Measurements from ENCODE around the gene COPE. TPM values are rescaled to one million over a fixed set of nuclear protein-coding genes. Genes with fewer than 3 reads are reported as not detected.

The COPE gene
- total RNA-seq, 1 donor from 2014 or later: 145 TPM

DNA sequence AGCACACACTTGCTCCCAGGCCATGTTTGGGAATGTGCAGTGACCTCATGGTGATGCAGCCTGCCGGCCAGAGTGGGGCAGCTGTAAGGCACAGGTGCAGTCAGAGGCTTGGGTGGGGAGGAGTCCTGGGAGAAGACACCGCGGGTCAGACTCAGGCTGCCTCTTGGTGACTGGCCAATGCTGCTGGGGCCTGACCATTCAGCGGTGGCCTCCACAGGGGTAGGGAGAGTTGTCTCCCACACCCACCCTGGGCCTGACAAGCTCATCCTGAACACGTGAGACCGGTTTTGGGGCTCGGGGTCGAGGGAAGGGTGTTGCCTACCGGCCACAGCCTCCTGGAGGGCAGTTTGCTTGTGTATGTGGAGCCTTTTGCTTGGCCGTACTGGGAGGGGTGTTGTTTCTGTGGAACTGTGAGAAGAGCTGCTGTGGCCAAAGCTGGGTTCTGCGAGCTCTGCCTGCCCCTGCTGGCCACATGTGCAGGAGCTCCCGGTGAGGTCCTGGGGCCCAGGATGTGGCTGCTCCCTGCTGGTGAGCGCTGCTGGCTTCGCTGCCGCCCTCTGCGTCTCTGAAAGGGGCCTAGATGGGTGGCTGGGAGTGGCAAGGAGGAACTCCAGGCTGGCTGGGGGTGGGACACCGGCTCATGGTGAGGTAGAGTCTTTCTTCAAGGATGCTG is 65.3 kb downstream of the COPE start:
- DNase-seq (ENCODE audit: low read depth in 2 of 2): no peak

DNA sequence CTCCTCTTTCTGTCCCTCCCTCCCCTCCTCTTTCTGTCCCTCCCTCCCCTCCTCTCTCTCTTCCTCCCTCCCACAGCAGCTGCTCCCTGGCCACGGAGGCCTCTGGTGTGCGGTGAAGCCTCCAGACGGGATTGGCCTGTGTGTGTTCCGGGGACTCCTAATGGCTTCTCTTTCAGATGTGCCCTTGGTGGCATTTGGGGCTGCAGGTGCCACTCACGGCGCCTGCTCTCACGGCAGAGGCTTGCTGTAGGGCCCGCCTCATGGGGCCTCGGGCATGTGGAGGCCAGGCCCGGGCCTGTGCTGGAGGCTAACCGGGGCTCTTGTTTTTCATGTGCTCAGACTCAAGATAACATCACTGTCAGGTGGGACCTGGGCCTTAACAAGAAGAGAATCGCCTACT is 66.5 kb downstream of the COPE start:
- DNase-seq (ENCODE audit: low read depth in 2 of 2): no peak

- no peak for DNase-seq (ENCODE audit: low read depth in 2 of 2)
These were observed 67.4 kb downstream of the COPE start for GRCh38 chr19:18851673-18852325.

- peak in 1 of 2 donors; percentile 48 for DNase-seq (ENCODE audit: low read depth in 2 of 2)
These were observed 68.5 kb downstream of the COPE start for GRCh38 chr19:18850471-18851375.

- no peak for DNase-seq (ENCODE audit: low read depth in 2 of 2)
These were observed 69.3 kb downstream of the COPE start for GRCh38 chr19:18849838-18850400.

Other genes with a start within 250 kb of the COPE start
- 0.44 and 0.79 TPM in 2 replicates for gene CRTC1, start 235.7 kb downstream of the COPE start, total RNA-seq
- gene COMP, start 128.1 kb downstream of the COPE start, total RNA-seq: not detected in 2 replicates
- 42.9 and 51.6 TPM in 2 replicates for gene UPF1, start 87.4 kb downstream of the COPE start, total RNA-seq
- 2.4 and 5.6 TPM in 2 replicates for gene CERS1, start 23.2 kb downstream of the COPE start, total RNA-seq
- gene DDX49, start 328 bp upstream of the COPE start, total RNA-seq: 38.6 and 40.3 TPM in 2 replicates
- gene HOMER3, start 21.8 kb upstream of the COPE start, total RNA-seq: 124 and 279 TPM in 2 replicates
- 8.1 and 14.7 TPM in 2 replicates for gene SUGP2, start 114.1 kb upstream of the COPE start, total RNA-seq
- 32.3 and 49.8 TPM in 2 replicates for gene ARMC6, start 114.2 kb upstream of the COPE start, total RNA-seq
- 2.8 and 3.0 TPM in 2 replicates for gene SLC25A42, start 144.6 kb upstream of the COPE start, total RNA-seq
- gene TMEM161A, start 219.1 kb upstream of the COPE start, total RNA-seq: 11.3 and 14.7 TPM in 2 replicates

Data from lung microvascular endothelial cell (primary cell).